ENCODE results near the gene RHOT1. TPM values are rescaled to one million over a fixed set of nuclear protein-coding genes. Genes with fewer than 3 reads are reported as not detected.
"Not testable (repeated sequence)": the region's sequence is repeated elsewhere in the genome, so short reads cannot be mapped to it uniquely, and the experiment has no call there.

RHOT1 gene
- polyA plus RNA-seq, 4 donors, result 23.2 to 61.5 (median 34.8) TPM

DNA sequence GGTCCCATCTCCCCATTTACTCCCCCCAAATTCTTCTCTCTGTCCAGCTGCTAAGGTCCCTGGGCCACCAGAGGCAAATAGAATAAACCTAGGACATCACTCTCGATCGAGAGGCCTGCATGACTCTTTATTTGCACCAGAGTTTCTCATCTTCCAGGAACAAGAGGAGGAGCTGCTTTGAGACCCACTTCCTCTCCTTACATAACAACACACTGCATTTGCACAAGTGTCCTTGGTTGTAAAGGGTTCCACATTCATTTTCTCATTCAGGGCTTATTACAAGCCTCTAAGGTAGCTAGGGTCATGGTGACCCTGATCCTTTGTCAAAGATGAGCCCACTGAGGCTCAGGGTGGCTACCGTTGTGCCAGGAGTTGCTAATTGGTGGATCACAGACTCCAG lies 38.1 kb upstream of the RHOT1 start:
- DNase-seq, result no peak

DNA sequence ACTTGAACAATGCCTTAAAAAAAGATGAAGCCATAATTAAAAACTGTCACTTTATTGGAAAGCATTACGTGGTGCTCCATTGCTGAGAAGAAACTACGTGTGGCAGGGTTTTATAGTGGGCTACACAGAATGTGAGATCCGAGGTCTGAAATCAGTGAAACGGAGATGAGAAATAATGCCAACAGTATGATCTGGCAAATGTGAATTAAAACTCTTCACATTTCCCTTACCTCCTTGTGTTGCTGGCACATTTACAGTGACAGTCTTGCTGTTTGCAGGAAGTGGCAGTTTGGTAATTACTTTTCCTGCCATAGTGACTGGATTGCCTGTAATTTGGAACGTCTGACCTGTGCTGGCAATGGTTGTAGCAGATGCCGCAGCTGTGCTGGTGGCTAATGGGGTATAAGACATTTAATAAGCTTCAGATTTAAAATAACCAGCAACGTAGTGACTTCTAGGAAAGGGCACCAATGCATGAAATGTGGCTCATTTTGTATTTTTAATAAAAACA lies 35.8 kb upstream of the RHOT1 start:
- H3K4me3 ChIP-seq (ENCODE audit: low read depth in 1 of 3, low read length in 3 of 3); H3K9me3 ChIP-seq (ENCODE audit: control insufficient read depth in 2 of 2, insufficient read depth in 1 of 2, low read depth in 1 of 2, low read length in 1 of 2); FAIRE-seq; H3K27ac ChIP-seq (ENCODE audit: low read depth in 1 of 3, low read length in 2 of 3); H3K27me3 ChIP-seq (ENCODE audit: control insufficient read depth in 3 of 3, insufficient read depth in 3 of 3, low read length in 3 of 3); DNase-seq; H3K36me3 ChIP-seq (ENCODE audit: control insufficient read depth in 3 of 3, insufficient read depth in 2 of 3, low read depth in 1 of 3, low read length in 3 of 3); H3K4me1 ChIP-seq (ENCODE audit: control insufficient read depth in 3 of 3, insufficient read depth in 2 of 3, low read depth in 1 of 3, low read length in 2 of 3): not testable (repeated sequence)
- 37 to 46% (median 44%) methylated on average over 7 of the region's 7 CpGs for WGBS, 3 donors

More for the DNA sequence above, 38.1 kb upstream of the RHOT1 start:
- FAIRE-seq, result no peak
- H3K9me3 ChIP-seq (ENCODE audit: control insufficient read depth in 2 of 2, insufficient read depth in 1 of 2, low read depth in 1 of 2, low read length in 1 of 2), result no peaks in the 10 kb centered on the region
- H3K4me3 ChIP-seq (ENCODE audit: low read depth in 1 of 3, low read length in 3 of 3), result no peak overlapping the region
- 65 to 83% (median 72%) methylated on average over 3 of the region's 3 CpGs for whole genome bisulfite sequencing, 3 donors
- no peaks in the 10 kb centered on the region for H3K27me3 ChIP-seq (ENCODE audit: control insufficient read depth in 3 of 3, insufficient read depth in 3 of 3, low read length in 3 of 3)
- no peak overlapping the region for H3K27ac ChIP-seq (ENCODE audit: low read depth in 1 of 3, low read length in 2 of 3)
- H3K36me3 ChIP-seq (ENCODE audit: control insufficient read depth in 3 of 3, insufficient read depth in 2 of 3, low read depth in 1 of 3, low read length in 3 of 3), result no peaks in the 10 kb centered on the region
- no peaks in the 10 kb centered on the region for H3K4me1 ChIP-seq (ENCODE audit: control insufficient read depth in 3 of 3, insufficient read depth in 2 of 3, low read depth in 1 of 3, low read length in 2 of 3)

DNA sequence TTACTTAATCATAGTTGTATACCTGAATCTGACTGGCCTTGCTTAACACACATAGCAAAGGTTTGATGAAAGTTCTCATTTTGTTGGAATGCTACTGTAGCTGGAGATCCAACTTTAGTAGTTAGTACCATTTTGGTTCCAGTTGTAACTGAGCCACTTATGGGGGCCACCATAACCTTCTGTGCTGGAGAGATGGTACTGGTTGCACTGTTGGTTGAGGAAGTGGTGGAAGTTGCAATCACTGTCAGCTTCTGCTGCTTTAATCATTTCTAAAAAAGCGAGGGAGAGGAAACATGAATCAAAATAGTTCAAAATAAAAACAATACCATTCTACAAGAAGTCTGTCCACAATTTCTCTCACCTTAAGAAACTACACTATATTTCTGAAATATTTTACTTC lies 35.1 kb upstream of the RHOT1 start:
- H3K27ac ChIP-seq (ENCODE audit: low read depth in 1 of 3, low read length in 2 of 3); FAIRE-seq; H3K4me3 ChIP-seq (ENCODE audit: low read depth in 1 of 3, low read length in 3 of 3); H3K9me3 ChIP-seq (ENCODE audit: control insufficient read depth in 2 of 2, insufficient read depth in 1 of 2, low read depth in 1 of 2, low read length in 1 of 2); DNase-seq; H3K4me1 ChIP-seq (ENCODE audit: control insufficient read depth in 3 of 3, insufficient read depth in 2 of 3, low read depth in 1 of 3, low read length in 2 of 3); H3K27me3 ChIP-seq (ENCODE audit: control insufficient read depth in 3 of 3, insufficient read depth in 3 of 3, low read length in 3 of 3); H3K36me3 ChIP-seq (ENCODE audit: control insufficient read depth in 3 of 3, insufficient read depth in 2 of 3, low read depth in 1 of 3, low read length in 3 of 3): not testable (repeated sequence)
- WGBS, 3 donors, result 67 to 86% (median 83%) methylated on average over 1 of the region's 1 CpG

DNA sequence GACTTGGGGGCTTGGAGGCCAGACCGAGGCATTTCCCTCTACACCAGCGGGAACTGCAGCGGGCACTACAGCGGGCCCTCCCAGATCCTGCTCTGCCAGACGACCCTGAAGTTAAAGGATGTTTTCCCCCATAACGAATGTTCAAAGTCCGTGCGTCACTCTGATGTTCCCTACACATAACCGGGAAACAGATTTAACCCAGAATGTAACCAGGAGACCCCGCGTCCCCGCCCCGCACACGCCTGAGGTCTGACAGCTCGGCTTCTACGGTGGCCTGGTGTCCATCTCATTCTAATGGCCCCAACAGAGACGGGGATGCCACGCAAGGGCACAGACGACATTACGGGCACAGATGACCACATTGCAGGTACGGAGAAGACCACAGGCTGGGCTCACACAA lies 31.7 kb upstream of the RHOT1 start:
- Histone ChIP-seq H3K27ac (ENCODE audit: low read depth in 1 of 3, low read length in 2 of 3) (no peak overlapping the region), H3K4me3 (ENCODE audit: low read depth in 1 of 3, low read length in 3 of 3) (no peak overlapping the region), H3K4me1 (ENCODE audit: control insufficient read depth in 3 of 3, insufficient read depth in 2 of 3, low read depth in 1 of 3, low read length in 2 of 3) (peaks cover 0 to 3% (median 0%) of the 10 kb centered on the region in 3 donors), H3K9me3 (ENCODE audit: control insufficient read depth in 2 of 2, insufficient read depth in 1 of 2, low read depth in 1 of 2, low read length in 1 of 2) (no peaks in the 10 kb centered on the region), H3K27me3 (ENCODE audit: control insufficient read depth in 3 of 3, insufficient read depth in 3 of 3, low read length in 3 of 3) (no peaks in the 10 kb centered on the region), H3K36me3 (ENCODE audit: control insufficient read depth in 3 of 3, insufficient read depth in 2 of 3, low read depth in 1 of 3, low read length in 3 of 3) (no peaks in the 10 kb centered on the region)
- no peak for DNase-seq
- WGBS, 3 donors, result 86 to 91% (median 90%) methylated on average over 21 of the region's 21 CpGs
- FAIRE-seq, result no peak

DNA sequence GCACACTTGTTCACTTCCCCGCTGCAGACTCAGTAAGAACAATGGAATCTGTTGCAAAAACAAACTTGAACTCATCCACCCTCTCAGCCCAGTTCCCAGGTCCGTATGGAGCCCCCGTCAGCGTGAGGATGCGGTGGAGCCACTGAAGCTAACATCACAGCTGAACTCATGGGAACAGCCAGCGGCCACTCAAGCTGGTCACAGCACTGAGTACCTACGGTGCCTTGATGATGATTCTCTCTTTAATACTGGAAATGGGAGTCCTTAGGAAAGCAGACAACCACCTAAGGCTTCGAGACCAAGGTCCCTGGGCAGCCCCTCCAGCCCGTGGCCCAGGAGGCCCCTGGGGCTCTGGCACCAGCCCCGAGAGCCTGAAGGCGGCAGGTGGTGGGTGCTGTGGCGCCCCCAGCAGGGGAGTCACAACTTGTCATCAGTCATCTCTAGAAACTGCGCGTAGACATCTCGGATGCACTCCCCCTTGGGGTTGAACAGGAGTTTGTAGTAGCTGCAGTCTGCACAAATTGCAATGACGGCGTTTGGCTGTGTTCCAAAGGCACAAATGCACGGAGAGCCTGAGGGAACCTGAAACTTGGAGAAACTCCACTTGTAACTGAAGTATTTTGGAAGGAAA lies 31.0 kb upstream of the RHOT1 start:
- Histone ChIP-seq H3K27ac (ENCODE audit: low read depth in 1 of 3, low read length in 2 of 3) (no peak overlapping the region), H3K4me1 (ENCODE audit: control insufficient read depth in 3 of 3, insufficient read depth in 2 of 3, low read depth in 1 of 3, low read length in 2 of 3) (peaks cover 0 to 3% (median 0%) of the 10 kb centered on the region in 3 donors), H3K27me3 (ENCODE audit: control insufficient read depth in 3 of 3, insufficient read depth in 3 of 3, low read length in 3 of 3) (no peaks in the 10 kb centered on the region), H3K4me3 (ENCODE audit: low read depth in 1 of 3, low read length in 3 of 3) (no peak overlapping the region), H3K9me3 (ENCODE audit: control insufficient read depth in 2 of 2, insufficient read depth in 1 of 2, low read depth in 1 of 2, low read length in 1 of 2) (no peaks in the 10 kb centered on the region), H3K36me3 (ENCODE audit: control insufficient read depth in 3 of 3, insufficient read depth in 2 of 3, low read depth in 1 of 3, low read length in 3 of 3) (no peaks in the 10 kb centered on the region)
- WGBS, 3 donors, result 45 to 47% (median 45%) methylated on average over 18 of the region's 18 CpGs
- DNase-seq (peak; percentile 34 to 39), FAIRE-seq (no peak)

DNA sequence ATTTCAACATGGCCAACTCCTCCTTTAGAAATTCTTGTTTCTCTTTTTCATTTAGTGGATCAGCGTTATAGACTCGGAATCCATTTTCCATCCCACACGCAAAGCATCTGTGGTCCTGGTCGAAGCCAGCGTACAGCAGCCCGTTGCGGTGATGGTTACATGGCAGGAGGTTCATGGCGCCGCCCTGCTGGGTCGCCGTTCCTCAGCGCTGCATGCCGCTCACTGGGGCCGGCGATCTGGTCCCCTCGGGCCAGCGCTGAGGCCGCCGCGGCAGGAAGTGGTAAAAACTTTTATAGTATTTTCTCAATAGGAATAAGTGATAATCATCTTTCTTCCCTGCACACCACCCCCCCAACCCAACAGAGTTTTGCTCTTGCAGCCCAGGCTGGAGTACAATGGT lies 29.9 kb upstream of the RHOT1 start:
- FAIRE-seq, result no peak
- peaks cover 0 to 3% (median 0%) of the 10 kb centered on the region in 3 donors for H3K4me1 ChIP-seq (ENCODE audit: control insufficient read depth in 3 of 3, insufficient read depth in 2 of 3, low read depth in 1 of 3, low read length in 2 of 3)
- WGBS, 3 donors, result 94 to 96% (median 95%) methylated on average over 20 of the region's 20 CpGs
- H3K36me3 ChIP-seq (ENCODE audit: control insufficient read depth in 3 of 3, insufficient read depth in 2 of 3, low read depth in 1 of 3, low read length in 3 of 3), result no peaks in the 10 kb centered on the region
- DNase-seq, result no peak
- no peak overlapping the region for H3K4me3 ChIP-seq (ENCODE audit: low read depth in 1 of 3, low read length in 3 of 3)
- no peaks in the 10 kb centered on the region for H3K27me3 ChIP-seq (ENCODE audit: control insufficient read depth in 3 of 3, insufficient read depth in 3 of 3, low read length in 3 of 3)
- H3K9me3 ChIP-seq (ENCODE audit: control insufficient read depth in 2 of 2, insufficient read depth in 1 of 2, low read depth in 1 of 2, low read length in 1 of 2), result no peaks in the 10 kb centered on the region
- no peak overlapping the region for H3K27ac ChIP-seq (ENCODE audit: low read depth in 1 of 3, low read length in 2 of 3)

DNA sequence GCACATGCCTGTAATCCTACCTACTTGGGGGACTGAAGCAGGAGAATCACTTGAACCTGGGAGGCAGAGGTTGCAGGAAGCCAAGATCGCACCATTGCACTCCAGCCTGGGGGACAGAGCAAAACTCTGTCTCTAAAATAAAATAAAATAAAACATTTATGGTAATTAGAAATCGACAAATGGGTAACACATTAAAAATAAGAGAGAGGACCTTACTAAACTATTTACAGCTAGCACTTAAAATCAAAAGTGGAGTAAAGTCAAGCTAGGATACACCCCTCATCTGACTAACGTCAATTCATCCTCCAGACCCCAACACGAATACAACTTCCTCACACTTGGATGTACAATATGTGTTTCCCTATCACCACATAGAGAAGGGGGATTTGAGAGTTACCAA lies 27.8 kb upstream of the RHOT1 start:
- Histone ChIP-seq H3K9me3 (ENCODE audit: control insufficient read depth in 2 of 2, insufficient read depth in 1 of 2, low read depth in 1 of 2, low read length in 1 of 2) (peaks cover 0 to 1% of the 10 kb centered on the region in 2 donors), H3K27ac (ENCODE audit: low read depth in 1 of 3, low read length in 2 of 3) (no peak overlapping the region), H3K27me3 (ENCODE audit: control insufficient read depth in 3 of 3, insufficient read depth in 3 of 3, low read length in 3 of 3) (no peaks in the 10 kb centered on the region), H3K4me3 (ENCODE audit: low read depth in 1 of 3, low read length in 3 of 3) (no peak overlapping the region), H3K36me3 (ENCODE audit: control insufficient read depth in 3 of 3, insufficient read depth in 2 of 3, low read depth in 1 of 3, low read length in 3 of 3) (no peaks in the 10 kb centered on the region), H3K4me1 (ENCODE audit: control insufficient read depth in 3 of 3, insufficient read depth in 2 of 3, low read depth in 1 of 3, low read length in 2 of 3) (peaks cover 0 to 3% (median 0%) of the 10 kb centered on the region in 3 donors)
- DNase-seq (no peak), FAIRE-seq (no peak)
- 72 to 87% (median 87%) methylated on average over 4 of the region's 4 CpGs for WGBS, 3 donors

DNA sequence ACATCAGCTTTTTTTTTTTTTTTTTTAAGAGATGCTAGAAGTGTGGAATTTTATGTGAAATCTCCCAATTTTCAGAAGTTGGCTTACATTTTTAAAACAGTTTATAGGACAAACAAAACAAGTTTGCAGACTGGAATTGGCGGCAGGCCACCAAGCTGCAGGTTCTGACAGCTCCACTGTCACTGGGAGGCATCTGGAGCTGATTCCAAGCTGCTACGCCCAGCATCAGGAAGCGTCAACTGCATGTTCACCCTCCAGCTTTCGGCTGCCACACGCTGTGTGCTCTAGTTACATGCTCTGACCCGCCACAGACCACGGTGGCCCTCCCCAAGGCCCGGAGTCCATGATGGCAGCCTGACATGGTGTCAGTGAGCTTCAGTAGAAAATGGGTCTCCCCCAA lies 26.8 kb upstream of the RHOT1 start:
- not testable (repeated sequence) for DNase-seq; H3K27me3 ChIP-seq (ENCODE audit: control insufficient read depth in 3 of 3, insufficient read depth in 3 of 3, low read length in 3 of 3); H3K36me3 ChIP-seq (ENCODE audit: control insufficient read depth in 3 of 3, insufficient read depth in 2 of 3, low read depth in 1 of 3, low read length in 3 of 3); H3K4me1 ChIP-seq (ENCODE audit: control insufficient read depth in 3 of 3, insufficient read depth in 2 of 3, low read depth in 1 of 3, low read length in 2 of 3); H3K27ac ChIP-seq (ENCODE audit: low read depth in 1 of 3, low read length in 2 of 3); H3K9me3 ChIP-seq (ENCODE audit: control insufficient read depth in 2 of 2, insufficient read depth in 1 of 2, low read depth in 1 of 2, low read length in 1 of 2); H3K4me3 ChIP-seq (ENCODE audit: low read depth in 1 of 3, low read length in 3 of 3); FAIRE-seq
- WGBS, 3 donors, result 90 to 95% (median 93%) methylated on average over 8 of the region's 8 CpGs

DNA sequence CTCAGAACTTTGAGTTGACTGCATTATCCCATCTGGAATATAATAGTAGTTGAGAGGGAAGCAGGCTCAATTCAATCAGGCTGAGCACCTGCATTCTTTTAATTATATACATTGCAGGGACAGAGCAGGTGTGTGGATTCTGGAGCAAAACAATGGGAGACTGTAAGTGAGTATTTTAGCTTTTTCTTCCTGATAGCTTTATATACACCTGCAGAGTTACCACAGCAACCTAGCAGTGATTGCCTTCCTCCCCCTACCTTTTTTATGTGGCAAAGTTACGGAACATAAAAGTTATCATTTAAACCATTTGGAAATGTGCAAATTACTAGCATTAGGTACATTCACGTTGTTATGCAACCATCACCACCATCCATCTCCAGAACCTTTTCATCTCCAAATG lies 25.4 kb upstream of the RHOT1 start:
- H3K9me3 ChIP-seq (ENCODE audit: control insufficient read depth in 2 of 2, insufficient read depth in 1 of 2, low read depth in 1 of 2, low read length in 1 of 2), result peaks cover 0 to 10% of the 10 kb centered on the region in 2 donors
- H3K4me1 ChIP-seq (ENCODE audit: control insufficient read depth in 3 of 3, insufficient read depth in 2 of 3, low read depth in 1 of 3, low read length in 2 of 3), result no peaks in the 10 kb centered on the region
- no peaks in the 10 kb centered on the region for H3K36me3 ChIP-seq (ENCODE audit: control insufficient read depth in 3 of 3, insufficient read depth in 2 of 3, low read depth in 1 of 3, low read length in 3 of 3)
- no peak overlapping the region for H3K27ac ChIP-seq (ENCODE audit: low read depth in 1 of 3, low read length in 2 of 3)
- 12 to 69% (median 26%) methylated on average over 2 of the region's 2 CpGs for WGBS, 3 donors
- H3K4me3 ChIP-seq (ENCODE audit: low read depth in 1 of 3, low read length in 3 of 3), result no peak overlapping the region
- FAIRE-seq (no peak), DNase-seq (no peak)
- no peaks in the 10 kb centered on the region for H3K27me3 ChIP-seq (ENCODE audit: control insufficient read depth in 3 of 3, insufficient read depth in 3 of 3, low read length in 3 of 3)

Measured in small intestine (tissue), 7 donors.